Panc1 (cell line): ENCODE results near the gene REC114. TPM values are rescaled to one million over a fixed set of nuclear protein-coding genes. Genes with fewer than 3 reads are reported as not detected.

ENCODE experiments used
- ATAC-seq: fragments of 200-7000 bp; cut with Tn5 transposase; 2 replicates; pipeline ENCODE4 v1.9.1; 2020; ENCODE audit warnings: mild to moderate bottlenecking, moderate library complexity
- BruUV-seq: library from RNA; stranded (reverse); fragments of 400-500 nt; replicated peaks from 2 replicates; lab custom pipeline; 2021; lab: Mats Ljungman, UMichigan
- CTCF ChIA-PET: fragments of 300-600 bp; sonication (Branson Sonifier 250); formaldehyde crosslinking; loops from one replicate; lab custom pipeline; 2022; ENCODE audit warnings: antibody characterized with exemption; lab: Charles Lee
- POLR2A ChIA-PET: fragments of 300-600 bp; sonication (Branson Sonifier 250); formaldehyde crosslinking; loops from one replicate; lab custom pipeline; 2022; ENCODE audit warnings: antibody characterized with exemption; lab: Charles Lee
- DNase-seq: peaks from one replicate; pipeline ENCODE4 v3.0.0-alpha.2; 2010; ENCODE audit warnings: low read depth, low spot score
- H3K27ac ChIP-seq: 2 replicates; pipeline ENCODE4 v1.5.1; 2011; ENCODE audit warnings: mild to moderate bottlenecking, low read length, inconsistent platforms
- H3K27me3 ChIP-seq: fragments of 200-500 bp; sonication (Bioruptor generic); 2 replicates; pipeline ENCODE4 v1.6.0; 2014; ENCODE audit warnings: low read length, inconsistent platforms; ENCODE audit not compliant: control insufficient read depth, insufficient read depth
- H3K36me3 ChIP-seq: fragments of 200-500 bp; sonication (Bioruptor generic); 2 replicates; pipeline ENCODE4 v1.5.1; 2014; ENCODE audit warnings: inconsistent platforms, mild to moderate bottlenecking, low read length, moderate library complexity; ENCODE audit not compliant: control insufficient read depth, insufficient read depth
- H3K4me1 ChIP-seq: 2 replicates; pipeline ENCODE4 v1.5.1; 2011; ENCODE audit warnings: inconsistent platforms, mild to moderate bottlenecking, low read length, moderate library complexity; ENCODE audit not compliant: control insufficient read depth, insufficient read depth
- H3K4me3 ChIP-seq, 2 experiments: 2 replicates each; pipeline ENCODE4 v1.5.1; 2011 to 2012; ENCODE audit warnings: low read depth in 2 of 2, low read length in 2 of 2, mild to moderate bottlenecking in 2 of 2, inconsistent platforms in 1 of 2, moderate library complexity in 1 of 2
- H3K9me3 ChIP-seq: fragments of 200-500 bp; sonication (Bioruptor generic); 2 replicates; pipeline ENCODE4 v1.5.1; 2014; ENCODE audit warnings: low read depth, mild to moderate bottlenecking, inconsistent platforms, low read length, moderate library complexity; ENCODE audit not compliant: control insufficient read depth, insufficient read depth
- POLR2AphosphoS5 ChIP-seq: IDR thresholded peaks from 2 replicates; pipeline ENCODE4 v1.6.1; 2012; ENCODE audit warnings: mild to moderate bottlenecking, low read depth, low read length, moderate library complexity
- SIN3A ChIP-seq: IDR thresholded peaks from 2 replicates; pipeline ENCODE4 v1.6.1; 2012; ENCODE audit warnings: low read depth, mild to moderate bottlenecking, low read length, moderate library complexity, borderline replicate concordance; ENCODE audit not compliant: insufficient read depth
- TCF7L2 ChIP-seq: IDR thresholded peaks from 2 replicates; pipeline ENCODE4 v1.6.1; 2011; ENCODE audit warnings: mild to moderate bottlenecking, low read depth, low read length, inconsistent platforms
- in situ Hi-C: cut with HindIII; loops from 2 replicates; pipeline ENCODE4 v1.10.0; 2016; ENCODE audit warnings: low sequenced_read_pairs, low pct_unique_long_range_greater_than_20kb
- intact Hi-C: fragments of 100-400 bp; cut with micrococcal nuclease; formaldehyde crosslinking; loops from one replicate; pipeline ENCODE4 v1.10.0; 2022; ENCODE audit not compliant: unreplicated experiment
- total RNA-seq: library from RNA; stranded (reverse); gene quantifications from one replicate; pipeline ENCODE4 v1.2.1, GENCODE V29; 2021; ENCODE audit not compliant: unreplicated experiment
- TF ChIP-seq, protein P1 (sequence below), 2 experiments: IDR thresholded peaks; 2 replicates each; pipeline ENCODE4 v1.6.1; 2011 to 2012; ENCODE audit warnings: low read depth in 2 of 2, control low read depth in 1 of 2, low read length in 1 of 2, mild to moderate bottlenecking in 1 of 2, moderate library complexity in 1 of 2; ENCODE audit not compliant: insufficient read depth in 1 of 2
- TF ChIP-seq, protein P2 (sequence below): fragments of 450-650 bp; IDR thresholded peaks from 2 replicates; pipeline ENCODE4 v1.5.1; 2017; ENCODE audit warnings: mild to moderate bottlenecking

Gene REC114
- total RNA-seq, 1 experiment from 2014 or later, result not detected

DNA sequence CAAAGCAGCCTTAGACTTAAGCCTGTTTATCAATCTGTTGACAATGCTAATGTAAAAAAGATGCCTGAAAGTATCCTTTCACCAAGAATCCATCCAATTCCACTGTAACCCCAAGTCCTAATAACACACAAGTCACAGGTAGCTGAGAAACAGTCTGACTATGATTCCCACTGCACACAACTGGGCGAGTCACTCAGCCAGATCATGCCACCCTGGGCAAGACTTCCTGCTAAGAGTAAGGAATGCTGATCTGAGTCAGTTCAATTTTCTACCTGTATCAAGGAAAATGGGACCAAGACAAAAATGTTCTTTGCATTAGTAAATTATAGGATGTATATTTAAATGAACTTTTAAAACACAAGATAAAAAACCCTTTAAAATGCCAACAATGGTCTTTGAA lies 157.0 kb downstream of the REC114 start:
- peaks cover 27% of the 10 kb centered on the region for H3K4me1 ChIP-seq
- no peak overlapping the region for H3K4me3 ChIP-seq
- no peaks in the 10 kb centered on the region for H3K27me3 ChIP-seq
- H3K9me3 ChIP-seq, result no peaks in the 10 kb centered on the region
- no peak; the same call in 1 of the 2 replicates for ATAC-seq
- no TSS peak for BruUV-seq
- H3K36me3 ChIP-seq, result no peaks in the 10 kb centered on the region
- DNase-seq, result peak; percentile 60
- intact Hi-C loops (no loop called here), in situ Hi-C loops (no loop called here)
- CTCF ChIA-PET, result no interaction called here
- POLR2A ChIA-PET, result no interaction called here
- no peak overlapping the region for H3K27ac ChIP-seq
- TF ChIP-seq, protein P1, sequence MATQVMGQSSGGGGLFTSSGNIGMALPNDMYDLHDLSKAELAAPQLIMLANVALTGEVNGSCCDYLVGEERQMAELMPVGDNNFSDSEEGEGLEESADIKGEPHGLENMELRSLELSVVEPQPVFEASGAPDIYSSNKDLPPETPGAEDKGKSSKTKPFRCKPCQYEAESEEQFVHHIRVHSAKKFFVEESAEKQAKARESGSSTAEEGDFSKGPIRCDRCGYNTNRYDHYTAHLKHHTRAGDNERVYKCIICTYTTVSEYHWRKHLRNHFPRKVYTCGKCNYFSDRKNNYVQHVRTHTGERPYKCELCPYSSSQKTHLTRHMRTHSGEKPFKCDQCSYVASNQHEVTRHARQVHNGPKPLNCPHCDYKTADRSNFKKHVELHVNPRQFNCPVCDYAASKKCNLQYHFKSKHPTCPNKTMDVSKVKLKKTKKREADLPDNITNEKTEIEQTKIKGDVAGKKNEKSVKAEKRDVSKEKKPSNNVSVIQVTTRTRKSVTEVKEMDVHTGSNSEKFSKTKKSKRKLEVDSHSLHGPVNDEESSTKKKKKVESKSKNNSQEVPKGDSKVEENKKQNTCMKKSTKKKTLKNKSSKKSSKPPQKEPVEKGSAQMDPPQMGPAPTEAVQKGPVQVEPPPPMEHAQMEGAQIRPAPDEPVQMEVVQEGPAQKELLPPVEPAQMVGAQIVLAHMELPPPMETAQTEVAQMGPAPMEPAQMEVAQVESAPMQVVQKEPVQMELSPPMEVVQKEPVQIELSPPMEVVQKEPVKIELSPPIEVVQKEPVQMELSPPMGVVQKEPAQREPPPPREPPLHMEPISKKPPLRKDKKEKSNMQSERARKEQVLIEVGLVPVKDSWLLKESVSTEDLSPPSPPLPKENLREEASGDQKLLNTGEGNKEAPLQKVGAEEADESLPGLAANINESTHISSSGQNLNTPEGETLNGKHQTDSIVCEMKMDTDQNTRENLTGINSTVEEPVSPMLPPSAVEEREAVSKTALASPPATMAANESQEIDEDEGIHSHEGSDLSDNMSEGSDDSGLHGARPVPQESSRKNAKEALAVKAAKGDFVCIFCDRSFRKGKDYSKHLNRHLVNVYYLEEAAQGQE (IDR thresholded peaks at IDR 0.05; ENCODE audit: insufficient read depth in 1 of 2, low read depth in 2 of 2, low read length in 1 of 2), result no peak
- TF ChIP-seq POLR2AphosphoS5 (no peak), TCF7L2 (no peak), SIN3A (no peak)
- TF ChIP-seq, protein P2, sequence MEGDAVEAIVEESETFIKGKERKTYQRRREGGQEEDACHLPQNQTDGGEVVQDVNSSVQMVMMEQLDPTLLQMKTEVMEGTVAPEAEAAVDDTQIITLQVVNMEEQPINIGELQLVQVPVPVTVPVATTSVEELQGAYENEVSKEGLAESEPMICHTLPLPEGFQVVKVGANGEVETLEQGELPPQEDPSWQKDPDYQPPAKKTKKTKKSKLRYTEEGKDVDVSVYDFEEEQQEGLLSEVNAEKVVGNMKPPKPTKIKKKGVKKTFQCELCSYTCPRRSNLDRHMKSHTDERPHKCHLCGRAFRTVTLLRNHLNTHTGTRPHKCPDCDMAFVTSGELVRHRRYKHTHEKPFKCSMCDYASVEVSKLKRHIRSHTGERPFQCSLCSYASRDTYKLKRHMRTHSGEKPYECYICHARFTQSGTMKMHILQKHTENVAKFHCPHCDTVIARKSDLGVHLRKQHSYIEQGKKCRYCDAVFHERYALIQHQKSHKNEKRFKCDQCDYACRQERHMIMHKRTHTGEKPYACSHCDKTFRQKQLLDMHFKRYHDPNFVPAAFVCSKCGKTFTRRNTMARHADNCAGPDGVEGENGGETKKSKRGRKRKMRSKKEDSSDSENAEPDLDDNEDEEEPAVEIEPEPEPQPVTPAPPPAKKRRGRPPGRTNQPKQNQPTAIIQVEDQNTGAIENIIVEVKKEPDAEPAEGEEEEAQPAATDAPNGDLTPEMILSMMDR, result no peak

DNA sequence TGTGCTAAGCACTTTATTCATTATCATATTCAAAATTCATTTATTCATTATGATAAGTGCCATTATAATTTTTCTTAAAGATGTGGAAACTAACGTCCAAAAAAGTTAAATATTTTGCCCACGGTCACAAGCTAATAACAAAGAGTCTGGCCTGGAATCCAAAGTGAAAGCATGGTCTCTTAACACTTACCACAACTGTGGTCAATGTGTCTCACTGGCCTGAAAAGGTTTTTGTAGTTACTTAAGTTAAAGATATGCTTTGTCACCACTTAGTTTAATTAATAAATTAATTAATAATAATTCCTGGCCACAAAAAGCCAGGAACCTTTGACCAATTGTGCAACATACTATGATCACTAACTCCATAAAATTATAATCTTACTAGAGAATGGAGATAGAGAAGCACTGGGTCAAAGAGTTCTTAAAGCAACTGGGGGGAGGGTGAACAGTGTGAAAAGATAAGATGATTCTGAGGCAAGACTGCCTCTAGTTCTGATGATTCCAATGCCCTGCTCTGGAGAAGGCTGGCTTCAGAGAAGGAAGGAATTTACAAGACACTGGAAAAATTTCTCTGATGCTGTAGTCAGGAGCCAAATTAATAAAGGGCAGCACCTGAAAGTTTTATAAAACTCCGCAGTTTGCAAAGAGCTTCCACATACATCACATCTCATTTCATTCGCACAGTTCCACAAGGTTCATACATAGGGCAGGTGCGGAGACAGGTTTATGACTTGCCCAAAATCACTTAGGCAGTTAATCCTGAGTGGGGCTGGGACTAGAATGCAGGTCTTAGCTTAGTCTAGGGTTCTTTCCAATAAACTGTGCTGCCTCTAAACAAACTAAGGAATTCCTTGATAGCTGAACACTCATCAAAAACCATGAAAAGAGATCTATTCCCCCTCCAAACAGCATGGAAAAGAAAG lies 157.7 kb downstream of the REC114 start:
- no TSS peak for BruUV-seq
- no peak for ATAC-seq
- Histone ChIP-seq H3K27ac (no peak overlapping the region), H3K4me3 (no peak overlapping the region), H3K27me3 (no peaks in the 10 kb centered on the region), H3K4me1 (peaks cover 27% of the 10 kb centered on the region), H3K9me3 (no peaks in the 10 kb centered on the region), H3K36me3 (no peaks in the 10 kb centered on the region)
- TF ChIP-seq, protein P2, result no peak
- no peak for TF ChIP-seq TCF7L2
- no peak for TF ChIP-seq SIN3A
- no peak for TF ChIP-seq POLR2AphosphoS5
- TF ChIP-seq, protein P1 (IDR thresholded peaks at IDR 0.05; ENCODE audit: insufficient read depth in 1 of 2, low read depth in 2 of 2, low read length in 1 of 2), result no peak
- CTCF ChIA-PET, result interaction anchor here (0.7 kb wide), 1 partner anchor 40 kb away, joined by 3 read pairs; no protein-coding TSS in a partner anchor
- POLR2A ChIA-PET, result no interaction called here
- in situ Hi-C loops, result no loop called here
- intact Hi-C loops, result no loop called here
- DNase-seq, result no peak
